ENCODE results near the gene SDC3. TPM values are rescaled to one million over a fixed set of nuclear protein-coding genes. Genes with fewer than 3 reads are reported as not detected.

The SDC3 gene
- total RNA-seq, 6 experiments from 2014 or later, result 13.8 to 45.7 (median 16.2) TPM

DNA sequence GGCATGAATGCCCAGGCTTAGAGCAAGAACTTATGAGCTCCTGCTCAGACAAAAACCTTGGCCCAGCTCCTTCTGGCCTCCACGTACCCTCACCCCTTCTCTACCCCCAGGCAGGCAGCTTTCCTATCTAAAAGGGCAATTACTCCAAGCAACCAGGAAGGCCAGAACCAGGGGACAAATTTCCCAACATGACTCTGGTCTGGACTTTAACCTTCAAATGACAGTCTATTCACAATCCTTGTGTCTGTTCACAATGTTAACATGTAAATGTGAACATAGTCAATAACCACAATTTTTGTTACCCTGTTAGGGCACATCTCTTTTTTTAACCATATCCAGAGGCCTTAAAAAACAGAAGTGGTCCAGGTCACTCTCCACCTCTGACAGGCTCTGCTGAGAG is 86.6 kb downstream of the SDC3 start:
- no peak overlapping the region for H3K4me3 ChIP-seq
- intact Hi-C loops (cut with DNase I), result no loop called here
- peak overlapping the region; percentile 47 to 85 (median 48) for H3K27ac ChIP-seq
- whole genome bisulfite sequencing (ENCODE audit: insufficient coverage, low coverage, low lambda C conversion rate, missing lambda C conversion rate), result no CpG with 5 or more reads among the region's 1 CpG
- no peaks in the 10 kb centered on the region for H3K9me3 ChIP-seq
- peaks cover 0 to 30% (median 10%) of the 10 kb centered on the region in 4 donors for H3K4me1 ChIP-seq
- no peak for DNase-seq
- peak; percentile 23 to 50 (median 38) for ATAC-seq
- H3K36me3 ChIP-seq, result no peaks in the 10 kb centered on the region
- TF ChIP-seq POLR2A (IDR thresholded peaks at IDR 0.05), result no peak
- TF ChIP-seq, protein P1, sequence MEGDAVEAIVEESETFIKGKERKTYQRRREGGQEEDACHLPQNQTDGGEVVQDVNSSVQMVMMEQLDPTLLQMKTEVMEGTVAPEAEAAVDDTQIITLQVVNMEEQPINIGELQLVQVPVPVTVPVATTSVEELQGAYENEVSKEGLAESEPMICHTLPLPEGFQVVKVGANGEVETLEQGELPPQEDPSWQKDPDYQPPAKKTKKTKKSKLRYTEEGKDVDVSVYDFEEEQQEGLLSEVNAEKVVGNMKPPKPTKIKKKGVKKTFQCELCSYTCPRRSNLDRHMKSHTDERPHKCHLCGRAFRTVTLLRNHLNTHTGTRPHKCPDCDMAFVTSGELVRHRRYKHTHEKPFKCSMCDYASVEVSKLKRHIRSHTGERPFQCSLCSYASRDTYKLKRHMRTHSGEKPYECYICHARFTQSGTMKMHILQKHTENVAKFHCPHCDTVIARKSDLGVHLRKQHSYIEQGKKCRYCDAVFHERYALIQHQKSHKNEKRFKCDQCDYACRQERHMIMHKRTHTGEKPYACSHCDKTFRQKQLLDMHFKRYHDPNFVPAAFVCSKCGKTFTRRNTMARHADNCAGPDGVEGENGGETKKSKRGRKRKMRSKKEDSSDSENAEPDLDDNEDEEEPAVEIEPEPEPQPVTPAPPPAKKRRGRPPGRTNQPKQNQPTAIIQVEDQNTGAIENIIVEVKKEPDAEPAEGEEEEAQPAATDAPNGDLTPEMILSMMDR (IDR thresholded peaks at IDR 0.05), result no peak
- H3K27me3 ChIP-seq, result no peaks in the 10 kb centered on the region

DNA sequence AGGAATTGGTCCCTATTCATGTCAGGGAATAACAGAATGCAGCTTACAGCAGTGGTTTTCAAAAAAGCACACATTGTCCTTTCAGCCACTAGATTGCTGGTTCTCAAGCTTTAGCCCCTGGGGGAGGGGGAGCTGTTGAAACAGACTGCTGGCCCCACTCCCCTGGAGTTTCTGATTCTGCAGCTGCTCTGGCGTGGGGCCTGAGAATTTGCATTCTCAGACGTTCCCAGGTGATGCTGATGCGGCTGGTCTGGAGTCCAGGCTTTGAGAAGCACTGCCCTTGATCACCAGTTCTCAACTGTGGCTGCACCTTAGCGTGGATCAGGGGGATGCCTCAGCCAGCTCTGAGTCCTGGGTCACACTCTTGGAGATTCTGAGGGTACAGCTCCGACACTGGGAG is 88.3 kb downstream of the SDC3 start:
- Histone ChIP-seq H3K4me3 (no peak overlapping the region), H3K36me3 (no peaks in the 10 kb centered on the region), H3K4me1 (peaks cover 0 to 30% (median 10%) of the 10 kb centered on the region in 4 donors), H3K27ac (no peak overlapping the region), H3K9me3 (no peaks in the 10 kb centered on the region), H3K27me3 (no peaks in the 10 kb centered on the region)
- no peak for TF ChIP-seq POLR2A (IDR thresholded peaks at IDR 0.05)
- TF ChIP-seq, protein P1 (IDR thresholded peaks at IDR 0.05), result no peak
- intact Hi-C loops (cut with DNase I), result no loop called here
- no CpG with 5 or more reads among the region's 5 CpGs for WGBS (ENCODE audit: insufficient coverage, low coverage, low lambda C conversion rate, missing lambda C conversion rate)
- DNase-seq (no peak), ATAC-seq (no peak)

Small RNA genes within 50 kb of the gene (small RNA-seq; reads per million reads assigned to genes)
- gene RN7SKP91, result 0 reads per million in 2 experiments
- 0 reads per million in 2 experiments for gene RN7SL371P

Other genes starting within 250 kb of the SDC3 start
- gene MATN1, start 185.2 kb downstream of the SDC3 start, total RNA-seq, result not detected
- 10 to 100 TPM; 21.2 to 81.0 (median 29.8) TPM for gene LAPTM5, start 151.0 kb downstream of the SDC3 start, total RNA-seq
- gene PUM1, start 157.0 kb upstream of the SDC3 start, total RNA-seq, result 10 to 100 TPM; 30.9 to 51.6 (median 42.0) TPM

All from right lobe of liver (tissue), 6 donors.